Endometrial microvascular endothelial cells (primary cell): ENCODE results near the gene TMEM100. TPM values are rescaled to one million over a fixed set of nuclear protein-coding genes. Genes with fewer than 3 reads are reported as not detected.

Experiments
- in situ Hi-C: cut with HindIII; loops from 2 replicates; pipeline ENCODE4 v1.10.0; 2017; ENCODE audit warnings: low sequenced_read_pairs, low pct_unique_long_range_greater_than_20kb; ENCODE audit errors: inconsistent ontology term
- total RNA-seq: library from RNA; depleted of rRNA; stranded (reverse); fragments of >200 nt; gene quantifications from one replicate; pipeline ENCODE4 v1.2.3, GENCODE V29; 2015; ENCODE audit errors: inconsistent ontology term

Gene TMEM100
- total RNA-seq, 1 donor from 2014 or later = not detected

DNA sequence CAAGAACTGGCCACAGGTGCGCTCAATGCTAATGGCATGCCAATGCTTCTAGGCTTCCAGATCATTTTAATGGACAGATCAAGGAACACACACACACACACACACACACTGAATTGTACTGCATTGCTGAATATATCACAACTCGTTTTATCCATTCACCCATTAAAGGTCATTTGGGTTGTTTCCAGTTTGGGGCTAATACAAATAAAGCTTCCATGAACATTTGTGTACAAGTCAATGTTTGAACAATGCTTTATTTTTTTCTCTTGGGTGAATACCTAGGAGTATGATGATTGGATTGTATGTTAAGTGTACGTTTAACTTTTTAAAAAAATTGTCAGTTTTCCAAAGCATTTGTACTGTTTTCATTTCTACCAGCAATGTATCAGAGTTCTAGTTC lies 24.5 kb upstream of the TMEM100 start:
- in situ Hi-C loops = no loop called here

DNA sequence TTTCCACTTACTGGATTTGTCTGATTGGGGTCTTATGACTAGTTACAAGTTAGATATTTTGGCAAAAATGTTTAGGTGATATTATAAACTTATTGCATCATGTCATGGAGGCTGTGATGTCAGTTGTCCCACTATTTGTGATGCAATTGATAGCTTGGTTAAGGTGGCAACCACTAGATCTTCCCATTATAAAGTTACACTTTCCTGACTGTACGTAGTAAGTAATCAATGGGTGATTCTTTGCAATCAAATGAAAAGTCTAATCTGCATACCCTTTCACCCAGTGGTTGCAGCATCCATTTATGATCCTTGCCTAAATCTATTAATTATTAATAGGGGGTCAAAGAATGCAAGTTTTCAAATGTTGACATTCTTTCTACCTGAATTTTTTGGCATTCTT lies 23.8 kb upstream of the TMEM100 start:
- in situ Hi-C loops = no loop called here

DNA sequence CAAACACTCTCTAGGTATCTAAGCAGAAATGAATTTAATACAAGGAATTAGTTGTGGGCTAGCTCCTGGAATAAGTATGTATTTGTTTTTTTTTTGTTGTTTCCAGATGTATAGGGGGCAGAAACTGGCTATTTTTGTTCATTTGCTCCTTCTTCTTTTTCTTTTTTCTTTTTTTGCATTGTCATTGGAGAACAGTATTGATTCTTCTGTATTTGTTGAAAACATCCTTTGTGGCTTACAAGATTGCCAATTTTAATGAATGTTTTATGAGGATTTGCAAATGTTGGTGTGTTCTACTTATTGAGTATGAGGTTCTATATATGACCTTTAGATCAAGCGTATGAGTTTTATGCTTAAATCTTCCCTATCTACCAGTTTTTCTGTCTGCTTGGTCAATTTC lies 22.6 kb upstream of the TMEM100 start:
- in situ Hi-C loops = no loop called here

DNA sequence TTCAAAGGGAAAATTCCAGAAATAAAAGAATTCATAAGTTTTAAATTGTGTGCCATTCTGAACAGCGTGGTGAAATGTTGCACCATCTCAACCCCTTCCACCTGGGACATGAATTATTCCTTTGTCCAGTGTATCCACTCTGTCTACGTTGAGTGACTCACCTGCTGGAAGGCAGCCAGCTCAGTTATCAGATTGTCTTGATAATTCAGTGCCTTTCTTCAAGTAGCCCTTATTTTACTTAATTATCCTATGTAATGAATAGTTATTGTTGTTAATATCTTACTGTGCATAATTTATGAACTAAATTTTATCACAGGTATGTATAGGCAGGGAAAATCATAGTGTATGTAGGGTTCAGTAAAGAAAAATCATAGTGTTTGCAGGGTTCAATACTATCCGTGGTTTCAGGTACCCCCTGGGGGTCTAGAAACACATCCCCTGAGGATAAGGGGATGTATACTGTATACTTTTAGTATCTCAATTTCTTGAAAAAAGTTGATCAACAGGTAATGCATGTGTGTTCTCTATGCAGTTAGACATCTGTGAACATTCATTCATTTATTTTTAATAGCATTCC lies 20.5 kb upstream of the TMEM100 start:
- in situ Hi-C loops = no loop called here

DNA sequence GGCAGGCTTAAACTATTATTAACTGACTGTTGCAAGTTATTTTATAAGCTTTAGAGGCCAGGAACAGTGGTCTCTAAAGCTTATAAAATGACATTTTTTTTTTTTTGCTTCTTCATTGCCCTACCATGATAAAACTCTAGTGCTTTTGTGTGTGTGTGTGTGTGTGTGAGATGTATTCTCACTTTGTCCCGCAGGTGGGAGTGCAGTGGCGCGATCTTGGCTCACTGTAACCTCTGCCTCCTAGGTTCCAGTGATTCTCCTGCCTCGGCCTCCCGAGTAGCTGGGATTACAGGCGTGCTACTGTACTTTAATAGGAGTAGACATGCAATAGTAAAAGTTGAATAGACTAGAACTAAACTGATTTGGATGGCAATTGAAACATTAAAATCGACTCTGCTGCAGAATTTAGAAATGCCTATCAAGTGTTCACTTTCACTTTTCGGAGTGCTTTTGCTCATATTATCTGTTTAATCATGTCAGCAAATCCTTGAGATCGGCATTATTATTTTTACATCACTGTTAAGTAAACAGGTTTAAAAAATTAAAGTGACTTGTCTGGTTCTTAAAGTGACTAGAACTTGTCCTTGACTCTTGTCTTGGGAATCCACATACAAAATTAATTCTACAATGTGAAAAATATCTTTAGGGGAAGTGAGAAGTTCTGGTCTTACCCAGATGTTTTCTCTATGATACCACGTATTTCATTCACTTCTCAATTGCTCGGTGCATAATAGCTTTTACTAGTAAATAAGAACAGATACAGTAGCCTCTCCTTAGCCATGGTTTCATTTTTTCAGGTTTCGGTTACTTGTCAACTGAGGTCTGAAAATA lies 19.8 kb upstream of the TMEM100 start:
- in situ Hi-C loops = no loop called here

DNA sequence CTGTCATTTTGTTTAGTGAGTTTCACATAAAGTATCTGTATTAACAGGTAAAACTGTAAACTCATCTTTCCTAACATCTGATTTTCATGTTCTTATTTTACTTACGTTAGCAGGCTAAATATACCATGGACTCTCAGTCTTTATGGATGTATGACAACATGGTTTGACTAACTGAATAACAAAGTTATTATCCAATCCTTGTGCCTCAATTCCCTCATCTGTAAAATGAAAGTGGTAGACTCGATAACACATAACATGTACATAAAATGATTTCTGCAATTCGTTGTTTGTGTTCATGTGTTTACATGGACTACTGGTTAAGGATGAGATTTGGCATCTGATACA lies 18.7 kb upstream of the TMEM100 start:
- in situ Hi-C loops = no loop called here

DNA sequence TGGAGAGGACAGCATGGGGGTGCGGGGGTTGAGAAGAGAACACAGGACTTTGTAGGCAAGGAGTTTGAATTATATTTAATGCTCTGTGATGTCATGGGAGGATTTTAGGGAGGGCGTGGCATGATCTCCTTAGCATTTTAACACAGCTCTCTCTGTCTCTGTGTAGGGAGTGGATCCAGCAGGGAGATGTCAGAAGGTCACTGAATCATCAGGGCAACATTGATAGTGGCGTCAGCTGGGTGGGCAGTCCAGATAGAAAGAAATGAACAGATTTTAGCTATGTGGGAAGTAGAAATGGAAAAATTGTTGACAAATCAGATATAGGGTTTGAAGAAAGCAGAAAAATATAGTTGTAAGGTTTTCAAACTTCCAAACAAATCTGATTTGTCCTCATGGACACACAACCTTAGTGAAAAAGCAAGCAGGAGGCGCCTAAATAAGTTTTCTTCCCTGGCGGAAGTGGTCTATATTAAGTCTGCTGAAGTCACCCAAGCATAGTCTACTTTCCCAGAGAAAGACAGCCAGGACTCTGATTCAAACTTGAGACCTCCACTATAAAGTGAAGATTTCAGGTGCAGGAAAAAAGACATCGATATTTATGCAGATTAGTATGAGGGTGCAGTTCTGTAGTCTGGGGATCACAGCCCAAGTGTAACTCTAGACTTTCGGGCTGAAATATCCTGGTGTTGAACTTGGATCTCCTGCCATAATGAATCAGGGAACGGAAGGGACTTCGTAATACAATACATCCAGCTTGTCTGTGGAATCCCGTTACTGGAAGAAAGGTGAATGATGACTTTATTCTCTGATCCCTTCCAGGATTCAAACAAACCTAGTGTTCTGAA lies 18.1 kb upstream of the TMEM100 start:
- in situ Hi-C loops = no loop called here

DNA sequence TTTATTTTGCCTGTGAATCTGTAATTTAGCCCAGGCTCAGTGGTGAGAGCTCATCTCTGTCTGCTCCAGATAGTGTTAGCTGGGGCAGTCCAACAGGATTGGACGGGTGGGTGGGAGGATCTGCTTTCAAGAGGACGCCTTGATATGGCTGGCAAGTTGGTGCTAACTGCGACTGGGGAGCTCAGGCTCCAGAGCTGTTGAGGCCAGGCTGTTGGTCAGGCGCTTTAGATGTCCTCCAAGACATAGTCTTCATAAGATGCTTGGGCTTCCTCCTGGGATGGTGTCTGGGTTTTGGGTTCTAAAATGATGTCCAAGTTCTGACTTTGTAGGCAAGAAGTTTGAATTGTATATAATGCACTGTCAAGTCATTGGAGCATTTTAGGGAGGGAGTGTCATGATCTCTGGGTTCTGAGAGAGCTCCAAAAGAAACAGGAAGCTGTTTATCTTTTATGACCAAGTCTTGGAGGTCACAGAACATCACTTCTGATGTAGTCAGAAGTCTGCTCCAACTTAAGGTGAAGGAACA lies 15.4 kb upstream of the TMEM100 start:
- in situ Hi-C loops = no loop called here

DNA sequence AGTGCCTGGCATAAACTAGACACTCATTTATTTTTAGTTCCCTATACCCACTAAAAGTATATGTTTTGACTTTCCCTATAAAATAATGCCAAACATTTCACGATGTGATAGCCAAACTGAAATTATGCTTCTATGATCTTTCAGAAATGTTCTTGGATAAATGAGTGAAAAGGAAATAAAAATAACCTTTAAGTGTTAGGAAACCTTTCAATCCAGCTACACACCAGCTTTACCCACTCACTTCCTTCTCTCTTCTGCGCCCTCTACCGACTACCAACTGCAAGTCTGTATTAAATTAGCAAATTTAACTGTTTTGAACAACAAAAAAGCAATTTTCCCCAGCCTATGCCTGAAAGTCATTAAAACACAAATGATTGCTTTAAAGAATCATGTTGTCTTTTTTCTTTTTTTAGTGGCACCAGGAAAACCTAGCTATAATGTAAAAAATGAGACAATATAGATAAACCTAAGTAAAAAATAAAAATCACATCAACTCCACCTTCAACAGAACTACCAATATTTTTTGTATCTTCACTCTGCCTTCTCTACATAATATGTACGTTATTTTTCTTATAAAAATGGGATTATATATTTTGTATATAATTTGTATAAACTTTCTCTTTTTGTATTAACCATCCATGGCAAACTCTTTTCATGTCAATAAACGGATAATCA lies 13.2 kb upstream of the TMEM100 start:
- in situ Hi-C loops = no loop called here

DNA sequence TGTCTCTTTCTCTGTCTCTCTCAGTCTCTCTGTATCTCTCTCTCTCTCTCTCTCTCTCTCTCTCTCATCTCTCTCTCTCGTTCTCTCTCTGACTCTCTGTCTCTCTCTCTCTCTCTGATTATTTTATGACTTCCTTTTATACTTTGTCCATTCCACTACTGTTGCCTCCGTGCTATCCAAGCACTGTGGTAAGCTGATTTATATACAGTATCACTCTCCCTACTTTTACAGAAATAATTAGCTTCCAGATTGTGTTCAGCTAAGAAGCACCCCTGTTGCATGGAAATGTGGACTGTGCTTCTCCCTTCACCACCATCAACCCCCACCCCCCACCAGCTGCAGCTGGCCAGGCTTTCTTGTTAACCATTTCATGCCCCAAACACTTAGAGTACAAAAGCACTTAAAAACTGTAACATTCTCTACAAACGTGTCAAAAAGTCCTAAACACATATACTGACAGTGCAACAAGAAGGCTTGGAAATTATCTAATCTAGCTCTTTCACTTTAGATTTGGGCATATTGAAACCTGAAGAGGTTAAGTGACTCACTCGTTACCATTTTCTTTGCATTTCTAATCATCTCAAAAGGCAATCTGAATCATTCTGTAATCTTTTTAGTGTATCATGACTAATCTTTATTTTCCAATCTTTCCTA lies 11.6 kb upstream of the TMEM100 start:
- in situ Hi-C loops = no loop called here

DNA sequence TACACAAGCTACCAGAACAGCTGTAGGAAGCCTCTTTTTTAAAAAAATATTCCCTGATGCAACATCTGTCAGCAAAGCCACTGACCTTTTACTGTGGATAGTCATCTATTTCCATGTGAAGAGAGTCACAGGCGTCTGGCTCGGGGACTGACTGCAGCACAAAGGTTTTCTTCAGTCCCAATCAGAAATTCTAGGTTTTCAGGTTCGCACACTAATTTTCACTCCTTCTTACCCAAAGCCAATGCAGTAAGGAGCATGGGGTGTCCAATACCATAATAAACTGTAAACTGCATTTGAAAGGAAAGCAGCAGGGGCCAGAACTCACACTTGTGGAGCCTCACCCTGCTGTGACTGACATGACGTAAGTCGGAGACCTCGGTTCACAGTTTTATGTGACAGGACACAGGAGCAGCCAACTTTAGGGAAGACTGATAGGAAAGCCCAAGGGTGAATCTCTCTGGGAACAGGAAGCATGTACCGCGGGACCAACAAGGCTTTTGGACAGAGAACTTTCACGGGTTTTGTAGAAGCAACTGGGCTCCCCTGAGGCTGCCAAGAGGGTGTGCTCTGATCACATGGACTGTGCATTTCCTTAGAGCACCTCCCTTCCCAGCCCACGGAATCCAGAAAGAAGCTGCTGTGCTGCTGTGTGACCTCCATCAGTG lies 9.1 kb upstream of the TMEM100 start:
- in situ Hi-C loops = no loop called here

DNA sequence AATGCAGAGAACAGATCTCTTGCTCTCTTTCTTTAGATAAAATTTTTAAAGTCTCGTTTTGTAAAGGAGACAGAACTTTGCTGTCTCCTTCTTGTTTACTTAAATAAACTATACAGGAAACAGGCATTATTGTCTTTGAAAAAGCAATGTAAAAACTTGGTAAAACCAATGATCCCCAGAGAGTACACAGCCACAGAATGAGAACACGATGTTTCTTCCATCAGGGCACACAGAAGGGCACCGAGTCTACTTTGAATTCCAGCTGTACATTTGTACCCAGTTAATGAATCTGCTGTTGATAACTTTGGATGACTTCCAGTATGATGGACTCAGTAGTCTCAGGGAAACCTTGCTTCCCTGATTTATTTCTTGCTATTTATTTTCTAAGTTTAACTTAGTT lies 8.1 kb upstream of the TMEM100 start:
- in situ Hi-C loops = no loop called here

DNA sequence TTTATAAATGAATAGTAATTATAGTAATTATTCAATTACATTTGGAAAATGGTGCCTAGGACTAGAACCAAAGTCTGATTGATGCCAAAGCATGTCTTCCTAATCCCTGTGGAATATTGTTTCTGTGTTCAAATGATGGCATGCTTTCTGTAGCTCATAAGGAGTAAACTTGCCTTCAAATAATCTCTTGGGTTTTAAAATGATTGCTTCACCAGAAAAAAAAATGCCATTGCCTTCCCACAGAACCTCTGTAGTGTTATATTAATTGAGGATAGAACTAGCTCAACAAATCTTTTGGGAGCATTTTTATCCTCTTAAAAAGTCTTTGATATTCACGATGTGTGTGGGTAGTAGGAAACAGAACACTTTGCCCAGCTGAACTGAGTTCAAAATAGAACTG lies 7.7 kb upstream of the TMEM100 start:
- in situ Hi-C loops = no loop called here

DNA sequence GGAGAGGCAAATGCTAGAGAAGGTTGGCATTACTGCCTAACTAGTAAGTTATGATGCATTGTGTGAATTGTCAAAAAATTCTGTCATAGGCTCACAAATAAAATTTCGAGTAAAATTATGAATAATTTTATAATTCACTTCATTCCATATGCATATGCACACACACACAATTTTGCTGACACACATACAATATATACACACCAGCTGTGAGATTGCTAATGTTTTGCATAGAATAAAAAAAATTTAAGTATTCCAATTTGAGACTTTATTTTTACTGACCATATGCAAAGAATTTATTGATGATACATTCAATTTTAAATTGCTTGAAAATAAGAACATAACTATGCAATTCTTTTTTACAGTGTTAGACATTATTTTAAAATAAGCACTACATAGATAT lies 6.8 kb upstream of the TMEM100 start:
- in situ Hi-C loops = no loop called here

DNA sequence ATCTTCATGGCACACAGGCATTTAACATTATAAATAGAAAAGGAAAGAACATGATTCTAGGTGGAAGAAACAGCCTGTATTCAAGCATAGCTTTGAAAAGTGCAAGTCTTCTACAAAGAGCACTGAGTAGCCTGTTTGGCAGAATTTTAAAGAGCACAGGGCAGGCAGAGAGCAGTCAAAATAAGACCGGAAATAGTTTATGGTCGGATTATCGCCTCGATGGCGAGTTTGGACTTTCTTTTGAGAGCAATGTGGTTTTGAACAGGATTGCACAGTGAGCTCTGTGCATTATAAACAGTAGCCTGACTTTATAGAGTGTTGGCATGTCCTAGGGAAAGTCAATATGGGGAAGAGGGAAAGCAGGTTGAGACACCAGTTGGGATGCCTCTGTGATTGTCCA lies 6.2 kb upstream of the TMEM100 start:
- in situ Hi-C loops = no loop called here

DNA sequence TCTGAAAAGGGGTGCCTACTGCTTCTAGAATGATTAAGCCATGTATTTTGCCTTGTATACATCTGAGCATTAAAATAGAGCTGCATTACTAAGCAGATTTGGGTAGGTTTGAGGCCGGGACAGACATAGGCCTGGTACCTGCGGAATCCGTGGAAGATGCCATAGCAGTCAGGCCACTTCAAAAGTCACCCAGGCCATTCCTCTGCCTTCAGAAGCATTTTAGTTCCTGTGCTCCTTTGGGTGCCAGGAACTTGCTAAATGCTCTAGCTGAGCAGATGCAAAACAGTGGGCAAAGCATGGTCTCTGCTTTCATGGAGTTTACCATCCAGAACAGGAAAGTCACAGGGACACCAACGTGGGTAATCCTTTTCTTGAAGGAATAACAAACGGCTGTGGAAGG lies 5.7 kb upstream of the TMEM100 start:
- in situ Hi-C loops = no loop called here

DNA sequence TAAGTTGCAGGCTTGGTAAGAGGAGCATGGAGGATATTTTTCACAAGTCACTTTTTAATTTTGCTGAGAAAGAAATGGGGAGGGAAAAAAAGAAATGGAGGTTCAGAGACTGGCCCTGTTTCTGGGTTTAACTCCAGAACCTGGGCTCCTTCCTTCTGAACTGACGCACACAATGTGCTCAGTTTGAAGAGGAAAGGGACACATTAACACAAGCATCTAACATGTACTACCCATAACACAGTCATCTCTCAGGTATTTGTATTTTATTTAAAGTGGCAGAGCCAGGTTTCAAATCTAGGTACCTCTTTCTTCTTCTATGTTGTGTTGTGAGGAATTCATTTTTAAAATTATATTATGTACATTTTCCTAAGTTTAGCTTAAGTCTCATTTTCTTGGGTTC lies 5.3 kb upstream of the TMEM100 start:
- in situ Hi-C loops = no loop called here

DNA sequence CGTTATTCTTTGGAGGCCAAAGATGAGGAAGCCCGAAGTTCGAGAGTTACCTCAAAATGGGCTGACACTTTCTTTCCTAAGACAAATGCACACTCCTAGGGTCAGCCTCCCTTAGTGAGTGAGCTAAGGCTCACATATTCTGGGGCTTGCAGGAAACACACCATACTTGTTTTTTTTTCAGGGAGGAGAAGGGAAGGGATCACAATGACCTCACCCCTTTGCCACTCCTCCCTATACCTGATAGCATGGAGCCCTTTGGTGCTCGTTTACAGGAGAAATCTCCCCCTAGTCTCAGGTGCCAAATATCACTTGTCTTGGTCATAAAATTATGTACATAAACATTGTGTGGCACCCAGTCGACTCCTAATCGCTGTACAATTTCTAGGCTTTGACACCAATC lies 4.6 kb upstream of the TMEM100 start:
- in situ Hi-C loops = no loop called here
